Esophagus muscularis mucosa (tissue), 4 donors: ENCODE data around the gene ASGR1. TPM values are rescaled to one million over a fixed set of nuclear protein-coding genes. Genes with fewer than 3 reads are reported as not detected.

ENCODE experiments used
- DNase-seq: peaks from one replicate; pipeline ENCODE4 v3.0.0-alpha.2; 2017; ENCODE audit errors: extremely low spot score
- H3K27ac ChIP-seq, 4 donors: fragments of 200-600 bp; sonication (generic); replicated peaks in 1 of 4; 1 replicate in 3 of 4; 2 replicates in 1 of 4; pipeline ENCODE4 v1.5.1; 2016 to 2019; ENCODE audit warnings: mild to moderate bottlenecking in 1 of 4
- H3K27me3 ChIP-seq, 4 donors: fragments of 200-600 bp; sonication (generic); one replicate each; pipeline versions ENCODE4 v1.5.1 to v1.6.0; 2016 to 2019
- H3K36me3 ChIP-seq, 4 donors: fragments of 200-600 bp; sonication (generic); one replicate each; pipeline ENCODE4 v1.5.1; 2016 to 2019
- H3K4me1 ChIP-seq, 4 donors: fragments of 200-600 bp; sonication (generic); one replicate each; pipeline ENCODE4 v1.5.1; 2016 to 2019
- H3K4me3 ChIP-seq, 4 donors: fragments of 200-600 bp; sonication (generic); 1 replicate in 2 of 4; 2 replicates in 2 of 4; pipeline ENCODE4 v1.5.1; 2016 to 2019; ENCODE audit warnings: mild to moderate bottlenecking in 4 of 4, moderate library complexity in 1 of 4
- H3K9me3 ChIP-seq, 4 donors: fragments of 200-600 bp; sonication (generic); 1 replicate in 3 of 4; 2 replicates in 1 of 4; pipeline ENCODE4 v1.5.1; 2016 to 2019
- CTCF ChIP-seq, 3 experiments: fragments of 200-600 bp in 2 of 3; fragments of 450-650 bp in 1 of 3; sonication (generic) in 2 of 3; IDR thresholded peaks; one replicate each; pipeline ENCODE4 v1.5.1; 2017 to 2019; ENCODE audit warnings: antibody characterized with exemption in 3 of 3, mild to moderate bottlenecking in 2 of 3, moderate library complexity in 1 of 3
- EP300 ChIP-seq: sonication (generic); formaldehyde crosslinking; IDR thresholded peaks from one replicate; pipeline ENCODE4 v1.6.1; 2017; ENCODE audit warnings: antibody characterized with exemption
- POLR2A ChIP-seq: fragments of 450-650 bp; IDR thresholded peaks from one replicate; pipeline ENCODE4 v1.6.1; 2017; ENCODE audit warnings: antibody characterized with exemption, moderate library complexity, mild to moderate bottlenecking, low read depth
- POLR2AphosphoS5 ChIP-seq, 2 donors: sonication (generic); formaldehyde crosslinking; IDR thresholded peaks; one replicate each; pipeline ENCODE4 v1.6.1; 2017; ENCODE audit warnings: antibody characterized with exemption in 2 of 2
- WGBS: methylation state at CpG from one replicate; pipeline ENCODE4 v1.1.5; 2018; 5-methylcytosine and 5-hydroxymethylcytosine counted together
- intact Hi-C: fragments of 100-400 bp; cut with DNase I; formaldehyde crosslinking; loops from one replicate; pipeline ENCODE4 v1.15.1; 2023
- total RNA-seq, 4 donors: library from RNA; depleted of rRNA; stranded (reverse); fragments of >200 nt; gene quantifications; one replicate each; pipeline versions ENCODE4 v1.1.0 to v1.2.1, GENCODE V29; 2016

Gene ASGR1
- total RNA-seq, 4 donors from 2014 or later = 0.52 to 2.5 TPM; not detected in 2

- Histone ChIP-seq H3K27me3 (no peaks in the 10 kb centered on the region), H3K9me3 (no peaks in the 10 kb centered on the region), H3K4me3 (peak overlapping the region; percentile 62 to 64 (median 64)), H3K36me3 (no peaks in the 10 kb centered on the region), H3K27ac (peak overlapping the region; percentile 92 to 99 (median 97)), H3K4me1 (peaks cover 45 to 73% (median 69%) of the 10 kb centered on the region in 4 donors)
- DNase-seq = no peak
- intact Hi-C loops = no loop called here
- TF ChIP-seq POLR2A (no peak), CTCF (IDR thresholded peaks at IDR 0.05) (peak; percentile 7 to 21 (median 21))
- WGBS = 6% methylated on average over 9 of the region's 15 CpGs
These were observed 34.7 kb upstream of the ASGR1 start for GRCh38 chr17:7213895-7214299.

- DNase-seq = no peak
- 45% methylated on average over 11 of the region's 37 CpGs for WGBS
- TF ChIP-seq POLR2AphosphoS5 (IDR thresholded peaks at IDR 0.05) (no peak), POLR2A (no peak), CTCF (IDR thresholded peaks at IDR 0.05) (no peak), EP300 (no peak)
- intact Hi-C loops = no loop called here
- H3K36me3 ChIP-seq = no peaks in the 10 kb centered on the region
- no peaks in the 10 kb centered on the region for H3K9me3 ChIP-seq
- no peak overlapping the region for H3K27ac ChIP-seq
- no peaks in the 10 kb centered on the region for H3K27me3 ChIP-seq
- H3K4me1 ChIP-seq = peaks cover 27 to 71% (median 67%) of the 10 kb centered on the region in 4 donors
- H3K4me3 ChIP-seq = peak overlapping the region in 2 of 4 donors; percentile 18 to 31
These were observed 32.5 kb upstream of the ASGR1 start for GRCh38 chr17:7211491-7212273.

GRCh38 chr17:7208754-7209460 is 29.7 kb upstream of the ASGR1 start:
- H3K27me3 ChIP-seq = no peaks in the 10 kb centered on the region
- H3K4me3 ChIP-seq = no peak overlapping the region
- H3K4me1 ChIP-seq = peaks cover 22 to 65% (median 62%) of the 10 kb centered on the region in 4 donors
- TF ChIP-seq POLR2A (no peak), POLR2AphosphoS5 (IDR thresholded peaks at IDR 0.05) (no peak), EP300 (no peak), CTCF (IDR thresholded peaks at IDR 0.05) (no peak)
- no peak for DNase-seq
- intact Hi-C loops = no loop called here
- H3K36me3 ChIP-seq = peaks cover 0 to 2% (median 0%) of the 10 kb centered on the region in 4 donors
- H3K27ac ChIP-seq = no peak overlapping the region
- 84% methylated on average over 9 of the region's 9 CpGs for WGBS
- H3K9me3 ChIP-seq = no peaks in the 10 kb centered on the region

- Histone ChIP-seq H3K36me3 (peaks cover 0 to 10% (median 6%) of the 10 kb centered on the region in 4 donors), H3K27me3 (no peaks in the 10 kb centered on the region), H3K27ac (no peak overlapping the region), H3K4me1 (peaks cover 17 to 58% (median 56%) of the 10 kb centered on the region in 4 donors), H3K4me3 (no peak overlapping the region), H3K9me3 (no peaks in the 10 kb centered on the region)
- TF ChIP-seq POLR2AphosphoS5 (IDR thresholded peaks at IDR 0.05) (no peak), POLR2A (no peak)
- no peak for DNase-seq
- intact Hi-C loops = no loop called here
- WGBS = 45% methylated on average over 20 of the region's 21 CpGs
These were observed 28.9 kb upstream of the ASGR1 start for GRCh38 chr17:7208027-7208571.
